ENCODE measurements around the gene ETHE1.
"Not testable (repeated sequence)": the region's sequence is repeated elsewhere in the genome, so short reads cannot be mapped to it uniquely, and the experiment has no call there.

ETHE1 gene

DNA sequence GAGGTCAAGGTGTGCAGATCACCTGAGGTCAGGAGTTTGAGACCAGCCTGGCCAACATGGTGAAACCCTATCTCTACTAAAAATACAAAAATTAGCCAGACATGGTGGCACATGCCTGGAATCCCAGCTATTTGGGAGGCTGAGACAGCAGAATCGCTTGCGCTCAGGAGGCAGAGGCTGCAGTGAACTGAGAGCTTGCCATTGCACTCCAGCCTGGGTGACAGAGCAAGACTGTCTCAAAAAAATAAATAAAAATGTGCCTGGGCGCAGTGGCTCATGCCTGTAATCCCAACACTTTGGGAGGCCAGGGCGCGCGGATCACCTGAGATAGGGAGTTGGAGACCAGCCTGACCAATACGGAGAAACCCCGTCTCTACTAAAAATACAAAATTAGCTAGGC is 3.3 kb downstream of the ETHE1 start:
- not testable (repeated sequence) for DNase-seq (ENCODE audit: low spot score)

DNA sequence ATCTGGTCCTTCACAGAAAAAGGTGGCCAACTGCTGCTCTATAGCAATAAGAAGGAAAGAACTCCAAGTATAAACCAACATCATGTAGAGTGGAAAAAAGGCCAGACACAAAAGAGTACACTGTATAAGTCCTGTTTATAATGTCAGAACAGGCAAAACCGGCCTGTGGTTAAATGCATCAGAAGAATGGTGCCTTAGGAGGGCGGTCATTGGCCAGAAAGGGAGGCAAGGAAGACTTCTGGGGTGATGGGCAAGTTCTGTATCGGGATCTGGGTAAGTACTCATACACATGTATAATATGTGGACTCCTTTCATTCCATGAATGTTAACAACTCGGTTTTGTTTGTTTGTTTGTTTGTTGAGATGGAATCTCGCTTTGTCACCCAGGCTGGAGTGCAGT is 4.1 kb downstream of the ETHE1 start:
- no peak for DNase-seq (ENCODE audit: low spot score)

- DNase-seq (ENCODE audit: low spot score): peak; percentile 80
These were observed 7.4 kb downstream of the ETHE1 start for GRCh38 chr19:43519436-43520088.

DNA sequence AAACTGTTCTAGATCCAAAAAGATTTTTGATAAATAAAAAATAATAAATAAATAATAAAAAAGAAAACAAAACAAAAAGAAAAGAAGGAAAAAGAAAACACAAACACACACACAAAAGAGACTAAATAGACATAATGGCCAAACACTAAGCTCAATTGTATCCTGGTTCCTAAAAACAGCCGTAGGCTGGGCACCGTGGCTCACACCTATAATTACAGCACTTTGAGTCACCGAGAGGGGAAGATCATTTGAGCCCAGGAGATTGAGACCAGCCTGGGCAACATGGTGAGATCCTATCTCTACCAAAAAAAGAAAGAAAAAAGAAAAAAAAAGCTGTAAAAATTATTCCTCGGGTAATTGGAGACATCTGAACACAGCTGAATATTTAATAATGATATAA is 8.9 kb downstream of the ETHE1 start:
- no peak for DNase-seq (ENCODE audit: low spot score)

DNA sequence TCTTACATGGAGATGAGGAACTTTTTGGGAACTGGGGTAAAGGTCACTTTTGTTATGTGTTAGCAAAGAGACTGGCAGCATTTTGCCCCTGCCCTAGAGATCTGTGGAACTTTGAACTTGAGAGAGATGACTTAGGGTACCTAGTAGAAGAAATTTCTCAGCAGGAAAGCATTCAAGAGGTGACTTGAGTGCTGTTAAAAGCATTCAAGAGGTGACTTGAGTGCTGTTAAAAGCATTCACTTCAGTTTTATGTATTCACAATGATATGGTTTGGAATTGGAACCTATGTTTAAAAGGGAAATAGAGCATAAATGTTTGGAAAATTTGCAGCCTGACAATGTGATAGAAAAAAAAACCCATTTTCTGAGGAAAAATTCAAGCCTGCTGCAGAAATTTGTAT is 14.6 kb downstream of the ETHE1 start:
- DNase-seq (ENCODE audit: low spot score): not testable (repeated sequence)

- DNase-seq (ENCODE audit: low spot score): no peak
These were observed 15.7 kb downstream of the ETHE1 start for GRCh38 chr19:43511324-43511723.

GRCh38 chr19:43510713-43511112 is 16.3 kb downstream of the ETHE1 start:
- no peak for DNase-seq (ENCODE audit: low spot score)

- DNase-seq (ENCODE audit: low spot score): no peak
These were observed 19.1 kb downstream of the ETHE1 start for GRCh38 chr19:43507880-43508279.

- DNase-seq (ENCODE audit: low spot score): no peak
These were observed 20.4 kb downstream of the ETHE1 start for GRCh38 chr19:43506629-43507028.

- DNase-seq (ENCODE audit: low spot score): no peak
These were observed 21.1 kb downstream of the ETHE1 start for GRCh38 chr19:43505941-43506340.

GRCh38 chr19:43505186-43505456 is 21.9 kb downstream of the ETHE1 start:
- no peak for DNase-seq (ENCODE audit: low spot score)

DNA sequence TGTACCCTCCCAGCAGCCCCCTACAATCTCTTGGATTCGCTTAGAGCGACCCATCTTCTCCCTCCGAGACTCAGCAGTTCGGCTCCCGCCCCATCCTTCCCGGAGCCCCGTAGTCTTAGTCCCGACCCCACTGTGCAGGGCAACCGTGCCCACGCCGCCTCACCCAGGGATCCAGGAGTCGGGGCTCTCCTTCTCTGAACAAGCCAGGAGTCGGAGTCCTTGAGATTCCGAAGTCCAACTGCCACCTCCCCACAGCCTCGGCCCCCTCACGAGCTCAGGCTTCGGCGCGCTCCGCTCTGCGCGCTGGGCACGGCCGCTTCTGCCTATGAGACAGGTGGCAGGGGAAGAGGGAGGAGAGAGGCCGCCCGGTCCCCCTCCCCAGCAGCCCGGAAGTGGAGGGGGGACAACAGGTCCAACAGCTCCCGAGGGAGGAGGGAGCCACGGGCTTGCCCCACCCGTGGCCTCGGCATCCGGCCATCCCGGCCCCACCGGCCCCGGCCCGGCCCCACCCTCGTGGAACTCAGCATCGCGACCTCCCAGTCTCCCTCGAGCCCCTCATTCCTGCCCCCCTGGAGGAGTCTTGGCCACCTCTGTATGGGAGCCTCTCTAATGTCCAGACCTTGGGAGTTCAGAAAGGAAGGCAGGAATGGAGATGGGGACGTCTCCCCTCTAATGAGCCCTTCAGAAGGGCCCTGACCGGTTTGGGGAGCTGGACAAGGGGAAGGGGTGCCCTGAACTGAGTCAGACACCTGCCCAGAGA is 22.4 kb downstream of the ETHE1 start, which contains the start of gene PHLDB3:
PHLDB3 (minus strand) TSS at position 321 of the 760 bp plus-strand sequence. CDS start 628 bp downstream, outside the sequence.
- no peak for DNase-seq (ENCODE audit: low spot score)

DNA sequence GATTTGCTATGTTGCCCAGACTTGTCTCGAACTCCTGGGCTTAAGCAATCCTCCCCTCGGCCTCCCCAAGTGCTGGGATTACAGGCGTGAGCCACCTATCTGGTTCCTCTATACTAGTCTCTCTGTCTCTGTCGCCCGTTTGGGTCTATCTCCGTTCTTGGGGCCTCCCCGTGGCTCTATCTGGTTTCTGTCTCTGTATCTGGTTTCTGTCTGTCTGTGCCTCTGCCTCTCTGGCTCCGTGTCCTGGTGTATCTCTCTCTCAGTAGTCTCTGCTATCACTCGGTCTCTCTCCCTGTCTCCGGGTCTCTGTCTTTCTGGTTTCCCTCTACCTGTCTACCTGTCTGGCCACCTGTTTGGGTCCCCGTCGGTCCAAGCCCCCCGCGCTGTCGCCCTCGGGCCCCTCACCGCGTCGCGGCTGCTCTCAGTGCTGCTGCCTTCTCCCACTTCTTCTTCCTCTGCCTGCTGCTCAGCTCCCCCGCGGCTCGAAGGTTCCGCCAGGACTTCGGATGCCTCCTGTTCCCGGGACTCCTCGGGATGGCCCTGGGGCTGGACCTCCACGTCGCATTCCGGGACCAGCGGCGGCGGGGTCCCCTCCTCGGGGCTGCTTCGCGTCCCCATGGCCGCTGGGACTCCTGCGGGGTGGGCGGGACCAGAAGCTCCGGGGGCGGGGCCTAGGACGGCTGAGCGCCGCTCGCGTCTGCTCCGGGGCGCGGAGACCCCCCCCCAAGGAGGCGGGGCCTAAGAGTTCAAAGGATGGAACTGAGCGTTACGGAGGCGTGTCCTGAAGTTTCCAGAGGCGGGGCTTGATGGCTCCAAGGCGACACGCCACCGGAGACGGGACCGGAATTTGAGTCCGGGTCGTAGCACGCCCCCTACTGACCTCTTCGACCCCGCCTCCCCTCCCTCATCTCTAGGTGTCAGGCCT is 23.2 kb downstream of the ETHE1 start:
- peak; percentile 97 for DNase-seq (ENCODE audit: low spot score)

DNA sequence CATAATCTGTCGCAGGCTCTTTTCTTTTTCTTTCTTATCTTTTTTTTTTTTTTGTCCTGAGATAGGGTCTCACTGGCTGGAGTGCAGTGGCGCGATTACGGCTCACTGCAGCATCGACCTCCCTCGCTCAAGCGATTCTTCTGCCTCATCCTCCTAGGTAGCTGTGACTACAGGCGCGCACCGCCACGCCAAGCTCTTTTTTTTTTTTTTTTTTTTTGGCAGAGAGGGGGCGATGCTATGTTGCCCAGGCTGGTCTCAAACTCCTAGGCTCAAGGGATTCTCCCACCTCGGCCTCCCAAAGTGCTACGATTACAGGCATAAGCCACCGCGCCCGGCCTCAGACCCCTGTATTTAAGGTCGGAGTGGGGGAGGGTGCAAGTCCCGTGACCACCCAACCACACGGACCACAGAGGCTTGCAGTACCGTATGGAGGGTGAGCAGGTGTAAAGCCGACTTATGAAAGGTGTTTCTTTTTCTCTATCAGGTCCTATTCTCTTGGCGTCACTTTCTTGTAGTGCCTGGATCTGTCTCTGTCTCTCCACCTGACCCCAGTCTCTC is 24.5 kb downstream of the ETHE1 start:
- no peak for DNase-seq (ENCODE audit: low spot score)

DNA sequence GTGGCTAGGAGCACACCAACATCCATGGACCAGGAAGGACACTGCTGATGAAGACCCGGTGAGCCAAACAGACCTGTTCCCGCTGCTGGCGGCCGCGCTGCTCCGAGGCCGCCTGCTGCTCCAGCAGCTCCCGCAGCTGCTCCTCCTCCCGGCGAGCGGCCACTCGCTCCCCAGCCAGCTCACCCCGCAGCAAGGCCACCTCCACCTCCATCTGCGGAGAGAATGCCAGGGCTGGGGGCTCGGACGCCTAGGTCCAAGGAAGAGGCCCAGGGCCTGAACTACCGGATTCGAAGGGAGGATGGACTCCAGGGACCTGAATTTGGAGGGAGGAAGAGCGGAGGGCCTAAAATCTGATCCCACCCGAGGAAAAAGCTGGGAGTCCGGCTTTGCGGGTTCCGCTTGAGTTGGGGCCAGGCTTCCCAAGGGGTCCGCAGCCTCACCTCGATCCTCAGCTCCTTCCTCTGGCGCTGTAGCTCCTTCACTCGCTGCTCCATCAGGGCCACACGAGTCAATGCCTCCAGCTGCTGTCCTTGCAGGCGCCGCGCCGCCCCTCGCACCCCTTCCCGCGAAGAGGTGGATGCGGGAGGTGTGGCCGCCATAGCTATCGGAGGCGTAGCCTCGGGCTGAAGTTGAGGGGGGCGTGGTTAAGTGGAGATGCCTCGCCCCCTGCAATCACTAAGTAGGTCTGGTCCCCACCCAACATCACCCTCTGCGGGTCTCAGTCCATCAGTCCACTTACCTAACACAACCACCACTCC is 25.2 kb downstream of the ETHE1 start:
- DNase-seq (ENCODE audit: low spot score): peak; percentile 78

- no peak for DNase-seq (ENCODE audit: low spot score)
These were observed 28.0 kb downstream of the ETHE1 start for GRCh38 chr19:43499042-43499441.

DNA sequence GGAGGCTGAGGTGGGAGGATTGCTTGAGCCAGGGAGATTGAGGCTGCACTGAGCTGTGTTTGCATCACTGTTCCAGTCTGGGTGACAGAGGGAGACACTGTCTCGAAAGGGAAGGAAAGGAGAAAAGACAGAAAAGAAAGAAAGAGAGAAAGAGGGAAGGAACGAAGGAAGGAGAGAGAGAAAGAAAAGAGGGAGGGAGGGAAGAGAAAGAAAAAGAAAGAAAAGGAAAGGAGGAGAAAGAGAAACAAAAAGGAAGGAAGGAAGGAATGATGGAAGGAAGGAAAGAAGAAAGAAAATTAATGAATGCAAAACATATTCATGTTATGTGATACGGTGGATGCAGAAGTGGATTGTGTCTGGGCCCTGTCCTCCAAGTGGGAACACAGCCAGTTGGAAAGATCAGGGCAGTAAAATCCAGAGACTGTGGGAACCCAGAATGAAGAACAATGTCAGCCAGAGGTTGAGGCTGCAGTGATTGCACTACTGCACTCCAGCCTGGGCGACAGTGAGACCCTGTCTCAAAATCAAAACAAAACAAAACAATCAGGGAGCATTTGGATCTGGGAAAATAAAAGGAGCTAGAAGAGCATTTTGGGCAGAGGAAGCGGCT is 28.7 kb downstream of the ETHE1 start:
- no peak for DNase-seq (ENCODE audit: low spot score)

DNA sequence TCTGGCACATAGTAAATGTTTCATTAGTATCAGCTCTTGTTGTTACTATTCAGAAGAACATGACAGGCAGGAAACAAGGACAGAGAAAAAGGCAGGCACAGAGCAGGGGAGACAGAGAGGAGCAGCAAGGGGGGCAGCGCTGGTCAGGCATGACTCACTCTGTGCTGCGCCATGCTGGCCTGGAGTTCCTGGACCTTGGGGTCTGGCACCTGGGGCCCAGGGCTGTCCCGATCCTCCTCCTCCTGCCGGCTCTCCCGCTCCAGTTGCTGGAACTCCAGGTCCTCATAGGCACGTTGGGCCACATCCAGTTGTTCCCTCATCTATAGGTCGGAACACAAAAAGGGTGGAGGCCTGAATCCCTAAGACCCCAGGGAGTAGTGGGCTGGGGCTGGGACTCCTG is 30.0 kb downstream of the ETHE1 start:
- DNase-seq (ENCODE audit: low spot score): no peak

- DNase-seq (ENCODE audit: low spot score): no peak
These were observed 31.9 kb downstream of the ETHE1 start for GRCh38 chr19:43495082-43495481.

DNA sequence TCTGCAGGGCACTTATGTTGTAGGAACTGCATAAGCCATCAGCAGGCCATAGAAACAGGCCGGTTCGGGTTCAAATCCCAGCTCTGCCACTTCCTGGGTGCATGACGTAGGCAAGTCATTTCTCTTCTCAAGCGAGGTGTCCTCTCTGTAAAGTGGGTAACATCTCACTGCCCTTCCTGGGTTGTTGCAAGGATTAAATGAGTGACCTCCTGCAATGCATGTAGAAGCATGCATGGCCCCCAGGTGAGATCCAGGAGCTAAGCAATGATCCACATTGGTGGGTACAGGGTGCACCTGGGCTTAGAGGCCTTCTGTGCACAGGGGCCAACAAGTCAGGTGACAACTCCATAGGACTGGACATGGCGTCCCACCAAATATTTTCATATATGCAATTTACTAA is 36.2 kb downstream of the ETHE1 start:
- DNase-seq (ENCODE audit: low spot score): no peak

GRCh38 chr19:43489979-43490599 is 36.9 kb downstream of the ETHE1 start:
- DNase-seq (ENCODE audit: low spot score): no peak
